ENCODE results near the gene B3GNT2.

- TF ChIP-seq CTCF (IDR thresholded peaks at IDR 0.05): no peak
- TF ChIP-seq POLR2AphosphoS5 (IDR thresholded peaks at IDR 0.05; ENCODE audit: low read depth, low read length): no peak
Measured at GRCh38 chr2:62206024-62206423, 10.1 kb downstream of the B3GNT2 start.
